Measurements from ENCODE around the gene SNAP25.

DNA sequence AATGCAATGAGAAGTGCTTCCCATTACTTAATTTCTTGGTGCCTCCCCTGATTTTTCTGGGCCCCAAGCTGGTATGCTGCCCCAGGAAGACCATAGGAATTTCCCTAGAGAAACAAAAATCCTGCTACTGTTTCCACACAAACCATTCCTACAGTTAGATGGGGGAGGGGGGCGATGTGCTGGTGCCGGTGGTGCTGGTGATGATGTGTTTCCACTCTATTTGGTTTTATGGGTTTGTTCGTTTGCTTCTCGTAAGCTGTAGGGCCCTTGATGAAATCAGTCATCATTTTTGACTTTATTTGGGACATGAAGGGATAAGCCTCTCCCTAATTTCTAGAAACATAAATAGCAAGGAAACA, 110.2 kb downstream of the SNAP25 start:
- no peak for TF ChIP-seq EP300 (IDR thresholded peaks at IDR 0.05)
- TF ChIP-seq CTCF (IDR thresholded peaks at IDR 0.05): no peak

Data from ovary (tissue), 3 donors.